Central memory CD8-positive, alpha-beta T cell (primary cell): ENCODE results near the gene HES1.
"Not testable (repeated sequence)": the region's sequence is repeated elsewhere in the genome, so short reads cannot be mapped to it uniquely, and the experiment has no call there.

Experiments
- ATAC-seq: fragments of 150-1000 bp; cut with Tn5 transposase; replicated peaks from 2 replicates; pipeline ENCODE4 v1.10.0; 2022; ENCODE audit warnings: mild to moderate bottlenecking, moderate FRiP score, moderate number of reproducible peaks; ENCODE audit not compliant: poor library complexity, severe bottlenecking; ENCODE audit errors: extremely low read depth
- DNase-seq, 2 donors: peaks; one replicate each; pipeline ENCODE4 v3.0.0; 2021; ENCODE audit warnings: low spot score in 2 of 2
- H3K27ac Mint-ChIP-seq: one replicate; pipeline ENCODE4 v1.8.0; 2022; ENCODE audit warnings: low read depth, mild to moderate bottlenecking, moderate library complexity, mixed read lengths
- H3K27me3 Mint-ChIP-seq: one replicate; pipeline ENCODE4 v1.8.0; 2022; ENCODE audit warnings: mixed read lengths
- H3K36me3 Mint-ChIP-seq: one replicate; pipeline ENCODE4 v1.8.0; 2022; ENCODE audit warnings: mild to moderate bottlenecking, moderate library complexity, mixed read lengths; ENCODE audit not compliant: insufficient read depth
- H3K4me1 Mint-ChIP-seq: one replicate; pipeline ENCODE4 v1.8.0; 2022; ENCODE audit warnings: mixed read lengths
- H3K4me3 Mint-ChIP-seq: one replicate; pipeline ENCODE4 v1.8.0; 2022; ENCODE audit warnings: mild to moderate bottlenecking, moderate library complexity, mixed read lengths
- H3K9me3 Mint-ChIP-seq: one replicate; pipeline ENCODE4 v1.8.0; 2022; ENCODE audit warnings: mixed read lengths

Gene HES1

GRCh38 chr3:194124193-194124592 is 11.8 kb upstream of the HES1 start:
- peaks cover 91% of the 10 kb centered on the region for H3K27me3 Mint-ChIP-seq
- no peak overlapping the region for H3K27ac Mint-ChIP-seq
- no peaks in the 10 kb centered on the region for H3K4me1 Mint-ChIP-seq
- DNase-seq (no peak), ATAC-seq (no peak)
- H3K36me3 Mint-ChIP-seq, result peaks cover 3% of the 10 kb centered on the region
- no peaks in the 10 kb centered on the region for H3K9me3 Mint-ChIP-seq
- H3K4me3 Mint-ChIP-seq, result no peak overlapping the region

- DNase-seq (no peak), ATAC-seq (no peak)
- Mint-ChIP-seq H3K9me3 (no peaks in the 10 kb centered on the region), H3K36me3 (peaks cover 3% of the 10 kb centered on the region), H3K4me3 (no peak overlapping the region), H3K27ac (no peak overlapping the region), H3K27me3 (peaks cover 88% of the 10 kb centered on the region), H3K4me1 (no peaks in the 10 kb centered on the region)
Observed at GRCh38 chr3:194125442-194125841, 10.5 kb upstream of the HES1 start.

- peaks cover 6% of the 10 kb centered on the region for H3K36me3 Mint-ChIP-seq
- no peak overlapping the region for H3K27ac Mint-ChIP-seq
- DNase-seq (no peak), ATAC-seq (no peak)
- H3K4me1 Mint-ChIP-seq, result peaks cover 8% of the 10 kb centered on the region
- H3K27me3 Mint-ChIP-seq, result peaks cover 88% of the 10 kb centered on the region
- no peaks in the 10 kb centered on the region for H3K9me3 Mint-ChIP-seq
- H3K4me3 Mint-ChIP-seq, result no peak overlapping the region
Observed at GRCh38 chr3:194126790-194127189, 9.2 kb upstream of the HES1 start.

- DNase-seq (no peak), ATAC-seq (no peak)
- Mint-ChIP-seq H3K27me3 (peaks cover 88% of the 10 kb centered on the region), H3K36me3 (peaks cover 8% of the 10 kb centered on the region), H3K27ac (no peak overlapping the region), H3K9me3 (no peaks in the 10 kb centered on the region), H3K4me3 (no peak overlapping the region), H3K4me1 (peaks cover 14% of the 10 kb centered on the region)
Observed at GRCh38 chr3:194128202-194128918, 7.6 kb upstream of the HES1 start.

- not testable (repeated sequence) for H3K27ac Mint-ChIP-seq, DNase-seq, H3K4me3 Mint-ChIP-seq, H3K9me3 Mint-ChIP-seq, ATAC-seq
- peaks cover 91% of the 10 kb centered on the region for H3K27me3 Mint-ChIP-seq
- H3K4me1 Mint-ChIP-seq, result peaks cover 20% of the 10 kb centered on the region
- H3K36me3 Mint-ChIP-seq, result peaks cover 11% of the 10 kb centered on the region
Observed at GRCh38 chr3:194128919-194129295, 7.0 kb upstream of the HES1 start.

- no peak for ATAC-seq
- peaks cover 20% of the 10 kb centered on the region for H3K4me1 Mint-ChIP-seq
- no peak overlapping the region for H3K27ac Mint-ChIP-seq
- no peaks in the 10 kb centered on the region for H3K9me3 Mint-ChIP-seq
- no peak overlapping the region for H3K4me3 Mint-ChIP-seq
- H3K27me3 Mint-ChIP-seq, result peaks cover 87% of the 10 kb centered on the region
- DNase-seq, result no peak
- peaks cover 11% of the 10 kb centered on the region for H3K36me3 Mint-ChIP-seq
Observed at GRCh38 chr3:194129581-194130133, 6.3 kb upstream of the HES1 start.

GRCh38 chr3:194130188-194130587 is 5.8 kb upstream of the HES1 start:
- H3K36me3 Mint-ChIP-seq, result peaks cover 13% of the 10 kb centered on the region
- no peak overlapping the region for H3K27ac Mint-ChIP-seq
- H3K9me3 Mint-ChIP-seq, result no peaks in the 10 kb centered on the region
- H3K4me3 Mint-ChIP-seq, result no peak overlapping the region
- DNase-seq (no peak), ATAC-seq (no peak)
- H3K27me3 Mint-ChIP-seq, result peaks cover 87% of the 10 kb centered on the region
- H3K4me1 Mint-ChIP-seq, result peaks cover 20% of the 10 kb centered on the region

- peaks cover 24% of the 10 kb centered on the region for H3K4me1 Mint-ChIP-seq
- peaks cover 16% of the 10 kb centered on the region for H3K36me3 Mint-ChIP-seq
- H3K4me3 Mint-ChIP-seq, result no peak overlapping the region
- DNase-seq (no peak), ATAC-seq (no peak)
- H3K9me3 Mint-ChIP-seq, result no peaks in the 10 kb centered on the region
- no peak overlapping the region for H3K27ac Mint-ChIP-seq
- peaks cover 87% of the 10 kb centered on the region for H3K27me3 Mint-ChIP-seq
Observed at GRCh38 chr3:194130807-194131589, 5.0 kb upstream of the HES1 start.

- no peak overlapping the region for H3K27ac Mint-ChIP-seq
- H3K9me3 Mint-ChIP-seq, result no peaks in the 10 kb centered on the region
- peaks cover 39% of the 10 kb centered on the region for H3K4me1 Mint-ChIP-seq
- peaks cover 21% of the 10 kb centered on the region for H3K36me3 Mint-ChIP-seq
- ATAC-seq (no peak), DNase-seq (no peak)
- peak overlapping the region; percentile 74 for H3K4me3 Mint-ChIP-seq
- peaks cover 90% of the 10 kb centered on the region for H3K27me3 Mint-ChIP-seq
Observed at GRCh38 chr3:194132465-194133286, 3.3 kb upstream of the HES1 start.

- Mint-ChIP-seq H3K36me3 (peaks cover 18% of the 10 kb centered on the region), H3K4me3 (peak overlapping the region; percentile 74), H3K27ac (peak overlapping the region; percentile 23), H3K4me1 (peaks cover 39% of the 10 kb centered on the region), H3K9me3 (no peaks in the 10 kb centered on the region), H3K27me3 (peaks cover 84% of the 10 kb centered on the region)
- DNase-seq, result no peak
- no peak for ATAC-seq
Observed at GRCh38 chr3:194133661-194134230, 2.2 kb upstream of the HES1 start.

GRCh38 chr3:194134231-194134756 is 1.7 kb upstream of the HES1 start:
- DNase-seq (peak; percentile 15 to 27), ATAC-seq (peak; percentile 7)
- peak overlapping the region; percentile 84 for H3K4me3 Mint-ChIP-seq
- peaks cover 86% of the 10 kb centered on the region for H3K27me3 Mint-ChIP-seq
- H3K27ac Mint-ChIP-seq, result peak overlapping the region; percentile 94
- peaks cover 39% of the 10 kb centered on the region for H3K4me1 Mint-ChIP-seq
- H3K9me3 Mint-ChIP-seq, result no peaks in the 10 kb centered on the region
- H3K36me3 Mint-ChIP-seq, result peaks cover 18% of the 10 kb centered on the region
